GM12874 (cell line): ENCODE measurements around the gene TET1.

Experiments
- TF ChIP-seq, protein P1 (sequence below): IDR thresholded peaks from 2 replicates; pipeline ENCODE4 v1.5.1; 2011; ENCODE audit warnings: low read depth, mild to moderate bottlenecking, control low read depth, low read length, moderate library complexity; ENCODE audit not compliant: insufficient read depth

TET1 gene

DNA sequence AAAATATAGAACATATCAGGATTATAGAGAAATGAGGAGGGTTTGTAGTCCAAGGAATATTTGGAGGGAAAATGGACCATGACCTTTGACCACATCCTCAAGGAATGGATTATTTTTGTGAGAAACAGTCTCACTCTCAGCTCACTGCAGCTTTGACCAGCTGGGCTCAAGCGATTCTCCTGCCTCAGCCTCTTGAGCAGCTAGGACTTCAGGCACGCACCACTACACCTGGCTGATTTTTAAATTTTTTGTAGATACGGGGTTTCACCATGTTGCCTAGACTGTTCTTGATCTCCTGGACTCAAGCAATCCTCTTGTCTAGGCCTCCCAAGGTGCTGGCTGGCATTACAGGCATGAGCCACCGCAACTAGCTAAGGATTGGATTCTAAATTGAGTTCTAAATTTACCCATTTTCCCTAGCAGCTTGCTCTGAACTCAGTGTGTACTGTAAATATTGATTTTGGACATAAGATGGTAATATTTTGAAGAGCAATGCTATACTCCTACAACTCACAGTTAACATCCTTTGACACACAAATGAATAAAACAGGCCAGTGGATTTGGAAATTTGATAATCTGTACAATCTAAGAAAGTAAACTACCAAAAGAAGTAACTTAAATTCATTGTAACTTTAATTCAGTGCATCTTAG lies 73.8 kb downstream of the TET1 start:
- TF ChIP-seq, protein P1, sequence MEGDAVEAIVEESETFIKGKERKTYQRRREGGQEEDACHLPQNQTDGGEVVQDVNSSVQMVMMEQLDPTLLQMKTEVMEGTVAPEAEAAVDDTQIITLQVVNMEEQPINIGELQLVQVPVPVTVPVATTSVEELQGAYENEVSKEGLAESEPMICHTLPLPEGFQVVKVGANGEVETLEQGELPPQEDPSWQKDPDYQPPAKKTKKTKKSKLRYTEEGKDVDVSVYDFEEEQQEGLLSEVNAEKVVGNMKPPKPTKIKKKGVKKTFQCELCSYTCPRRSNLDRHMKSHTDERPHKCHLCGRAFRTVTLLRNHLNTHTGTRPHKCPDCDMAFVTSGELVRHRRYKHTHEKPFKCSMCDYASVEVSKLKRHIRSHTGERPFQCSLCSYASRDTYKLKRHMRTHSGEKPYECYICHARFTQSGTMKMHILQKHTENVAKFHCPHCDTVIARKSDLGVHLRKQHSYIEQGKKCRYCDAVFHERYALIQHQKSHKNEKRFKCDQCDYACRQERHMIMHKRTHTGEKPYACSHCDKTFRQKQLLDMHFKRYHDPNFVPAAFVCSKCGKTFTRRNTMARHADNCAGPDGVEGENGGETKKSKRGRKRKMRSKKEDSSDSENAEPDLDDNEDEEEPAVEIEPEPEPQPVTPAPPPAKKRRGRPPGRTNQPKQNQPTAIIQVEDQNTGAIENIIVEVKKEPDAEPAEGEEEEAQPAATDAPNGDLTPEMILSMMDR = no peak

DNA sequence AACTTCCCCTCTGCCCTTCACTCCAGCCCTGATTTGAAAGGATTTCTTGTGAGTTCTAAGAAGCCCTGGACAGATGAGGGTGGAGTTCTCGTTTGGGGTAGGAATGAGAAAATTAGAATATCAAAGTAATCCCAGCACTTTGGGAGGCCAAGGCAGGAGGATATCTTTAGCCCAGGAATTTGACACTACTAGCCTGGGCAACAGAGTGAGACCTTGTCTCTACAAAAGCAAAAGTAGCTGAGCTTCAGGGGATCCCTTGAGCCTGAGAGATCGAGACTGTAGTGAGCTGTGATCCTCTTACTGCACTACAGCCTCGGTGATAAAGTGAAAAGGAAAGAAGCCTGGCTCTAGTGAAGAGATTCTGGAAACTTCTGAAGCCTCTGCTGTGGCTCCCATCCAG lies 76.2 kb downstream of the TET1 start:
- TF ChIP-seq, protein P1 = no peak

GRCh38 chr10:68647672-68648341 lies 87.7 kb downstream of the TET1 start:
- TF ChIP-seq, protein P1 = no peak

DNA sequence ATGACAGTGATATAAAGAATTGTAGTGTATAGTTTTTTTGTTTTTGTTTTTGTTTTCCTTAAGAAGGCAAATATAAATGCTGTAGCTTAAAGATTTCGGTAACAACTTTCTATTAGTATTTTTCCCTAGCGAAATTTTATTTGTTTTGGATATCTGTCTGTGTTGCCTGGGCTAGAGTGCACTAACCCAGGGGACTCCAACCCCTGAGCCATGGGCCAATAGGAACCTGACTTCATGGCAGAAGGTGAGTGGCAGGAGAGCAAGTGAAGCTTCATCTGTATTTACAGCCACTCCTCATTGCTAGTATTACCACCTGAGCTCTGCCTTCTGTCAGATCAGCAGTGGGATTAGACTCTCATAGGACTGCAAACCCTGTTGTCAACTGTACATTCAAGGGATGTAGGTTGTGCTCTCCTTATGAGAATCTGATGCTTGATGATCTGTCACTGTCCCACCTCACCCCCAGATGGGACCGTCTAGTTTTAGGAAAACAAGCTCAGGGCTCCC lies 95.5 kb downstream of the TET1 start:
- TF ChIP-seq, protein P1 = no peak

- TF ChIP-seq, protein P1 = no peak
Measured at GRCh38 chr10:68665841-68666240, 105.7 kb downstream of the TET1 start.

GRCh38 chr10:68666280-68666760 lies 106.2 kb downstream of the TET1 start:
- TF ChIP-seq, protein P1 = no peak

DNA sequence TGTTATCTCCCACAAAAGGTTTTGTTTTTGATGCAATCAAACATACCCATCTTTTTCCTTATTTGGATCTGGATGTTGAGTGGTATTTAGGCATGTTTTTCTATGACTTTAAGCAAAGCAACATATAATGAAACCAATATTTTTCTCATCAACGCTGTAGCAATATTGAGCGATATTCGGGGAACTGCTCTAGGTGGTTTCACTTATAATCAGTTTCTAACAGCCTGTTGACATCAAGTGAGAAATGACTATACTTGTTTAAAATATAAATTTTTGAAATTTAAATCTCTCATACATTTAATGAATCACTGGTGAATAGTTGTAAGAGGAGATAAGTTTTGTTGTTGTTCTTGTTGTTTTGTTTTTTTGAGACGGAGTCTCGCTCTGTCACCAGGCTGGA lies 108.1 kb downstream of the TET1 start:
- TF ChIP-seq, protein P1 = no peak
